Umbilical cord (tissue), 2 donors: ENCODE measurements around the gene SEC14L6. TPM values are rescaled to one million over a fixed set of nuclear protein-coding genes. Genes with fewer than 3 reads are reported as not detected.

Experiments used
- DNase-seq: peaks from one replicate; pipeline ENCODE4 v3.0.0-alpha.2; 2015; ENCODE audit warnings: low spot score
- total RNA-seq: library from RNA; depleted of rRNA; stranded (reverse); fragments of >200 nt; gene quantifications from one replicate; pipeline ENCODE4 v1.2.3, GENCODE V29; 2014; ENCODE audit warnings: low replicate concordance; ENCODE audit not compliant: insufficient read depth

Gene SEC14L6
- total RNA-seq, 1 donor from 2014 or later: 2.4 TPM

DNA sequence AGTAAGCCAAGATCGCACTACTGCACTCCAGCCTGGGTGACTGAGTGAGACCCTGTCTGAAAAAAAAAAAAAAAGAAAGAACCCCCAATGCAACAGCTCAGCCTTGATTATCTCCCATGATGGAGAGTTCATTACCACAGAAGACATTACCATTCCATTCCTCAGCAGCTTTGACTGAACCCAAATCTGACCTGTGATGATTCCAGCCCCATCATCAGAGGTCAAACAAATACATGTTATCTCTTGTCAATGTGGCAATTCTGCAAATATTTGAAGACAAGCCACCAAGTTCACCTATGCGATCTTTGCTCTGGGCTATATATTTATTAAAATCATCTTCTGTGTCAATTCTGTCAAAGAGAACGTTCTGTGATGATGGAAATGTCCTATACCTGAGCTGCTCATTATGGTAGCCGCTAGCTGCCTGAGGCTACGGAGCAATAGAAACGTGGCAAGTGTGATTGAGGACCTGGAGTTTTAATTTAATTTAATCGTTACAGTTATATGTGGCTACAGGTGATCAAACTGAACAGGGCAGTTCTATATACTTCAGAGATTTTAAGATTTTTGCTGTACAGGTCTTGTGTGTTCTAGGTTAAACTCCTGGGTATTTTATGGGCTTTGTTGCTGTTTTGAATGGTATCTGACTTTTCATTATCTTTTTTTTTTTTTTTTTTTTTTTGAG is 48.9 kb downstream of the SEC14L6 start:
- DNase-seq: no peak

GRCh38 chr22:30495041-30495784 is 51.3 kb downstream of the SEC14L6 start:
- DNase-seq: no peak

- no peak for DNase-seq
Measured at GRCh38 chr22:30492144-30492543, 54.4 kb downstream of the SEC14L6 start.

DNA sequence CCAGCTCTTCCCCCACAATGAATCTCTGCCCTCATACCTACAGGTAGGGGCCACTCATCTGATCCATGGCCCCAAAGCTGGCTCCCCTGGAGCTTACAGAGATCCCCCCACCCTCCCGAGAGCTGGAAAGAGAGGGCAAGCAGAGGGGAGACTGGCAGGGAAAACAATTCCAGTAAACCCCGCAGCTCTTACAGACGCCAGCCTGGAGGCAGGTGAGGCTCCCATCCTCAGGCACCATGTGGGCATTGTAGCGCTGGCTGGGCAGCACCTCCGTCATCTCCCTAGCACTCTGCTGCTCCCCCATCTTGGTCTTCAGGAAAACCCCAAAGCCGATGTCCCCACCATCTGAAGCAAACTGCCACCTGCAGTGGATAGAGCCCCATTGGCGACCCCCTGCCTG is 55.2 kb downstream of the SEC14L6 start:
- DNase-seq: no peak

- DNase-seq: no peak
Measured at GRCh38 chr22:30490399-30490798, 56.1 kb downstream of the SEC14L6 start.

DNA sequence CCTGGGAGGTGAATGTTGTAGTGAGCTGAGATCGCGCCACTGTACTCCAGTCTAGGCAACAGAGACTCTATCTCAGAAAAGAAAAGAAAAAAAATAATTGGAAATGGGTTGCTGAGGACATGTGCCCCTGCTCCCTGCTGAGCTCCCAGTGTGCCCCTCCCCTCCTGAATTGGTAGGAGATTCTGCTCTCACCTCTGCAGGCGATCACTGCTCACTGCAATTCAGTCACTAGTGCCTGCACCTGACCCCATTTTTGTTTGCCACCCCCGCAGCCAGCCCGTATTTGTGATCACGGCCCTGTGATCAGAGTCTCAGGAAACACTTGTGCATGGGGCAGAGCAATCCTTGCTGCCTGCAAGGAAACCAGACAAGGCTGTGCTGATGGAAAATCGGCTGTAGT is 58.4 kb downstream of the SEC14L6 start:
- no peak for DNase-seq

DNA sequence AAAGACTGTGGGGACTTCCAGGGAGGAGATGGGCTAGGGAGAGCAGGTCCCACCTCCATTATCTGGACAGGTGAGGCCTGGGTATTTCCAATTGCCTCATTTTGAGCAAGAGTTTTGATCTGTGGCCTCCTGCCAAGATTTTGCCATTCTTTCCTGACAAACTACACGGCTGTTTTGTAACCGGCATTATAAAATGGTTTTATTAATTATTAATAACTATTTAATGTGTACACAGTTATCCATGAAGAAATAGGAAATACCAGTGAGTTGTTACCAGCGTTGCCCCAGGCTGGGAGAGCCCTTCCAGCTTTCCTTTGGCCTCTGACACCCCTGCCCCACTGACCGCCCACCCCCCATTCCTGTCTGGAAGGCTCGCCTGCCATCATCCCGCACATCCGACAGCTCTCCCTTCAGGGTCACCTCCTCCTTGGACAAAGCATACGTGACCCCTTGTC is 59.9 kb downstream of the SEC14L6 start:
- no peak for DNase-seq

- DNase-seq: no peak
Measured at GRCh38 chr22:30486118-30486517, 60.4 kb downstream of the SEC14L6 start.

DNA sequence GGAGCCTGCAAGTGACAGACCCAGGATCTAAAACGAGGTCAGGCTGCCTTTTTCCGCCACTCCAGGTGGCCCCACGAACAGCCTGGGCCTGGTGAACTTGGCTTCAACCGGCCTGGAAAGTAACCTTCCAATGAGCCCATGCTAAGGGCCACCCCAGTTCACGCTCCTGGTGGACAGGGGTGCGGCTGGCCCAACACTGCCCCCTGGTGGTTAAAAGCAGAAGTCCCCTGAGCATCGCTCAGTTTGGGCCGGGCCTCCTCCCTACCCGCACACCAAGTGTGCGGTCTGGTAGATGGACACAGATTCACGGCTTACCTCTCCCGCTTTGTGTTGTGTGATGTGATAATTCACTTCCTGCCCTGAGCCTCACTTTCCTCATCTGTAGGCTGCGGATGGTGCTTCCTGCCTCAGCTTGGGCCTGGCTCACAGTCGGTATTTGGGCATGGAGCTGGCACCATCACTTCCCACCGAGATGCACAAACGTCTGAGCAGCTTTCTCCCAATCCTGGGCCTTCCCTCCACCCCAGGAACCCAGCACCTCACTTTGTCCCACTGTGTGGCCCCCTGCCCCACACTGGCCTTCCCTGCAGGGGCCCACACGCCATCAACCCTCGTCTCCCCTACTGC is 61.1 kb downstream of the SEC14L6 start:
- DNase-seq: peak; percentile 38

GRCh38 chr22:30483169-30483568 is 63.4 kb downstream of the SEC14L6 start:
- DNase-seq: no peak

- DNase-seq: no peak
Measured at GRCh38 chr22:30481711-30482110, 64.8 kb downstream of the SEC14L6 start.

DNA sequence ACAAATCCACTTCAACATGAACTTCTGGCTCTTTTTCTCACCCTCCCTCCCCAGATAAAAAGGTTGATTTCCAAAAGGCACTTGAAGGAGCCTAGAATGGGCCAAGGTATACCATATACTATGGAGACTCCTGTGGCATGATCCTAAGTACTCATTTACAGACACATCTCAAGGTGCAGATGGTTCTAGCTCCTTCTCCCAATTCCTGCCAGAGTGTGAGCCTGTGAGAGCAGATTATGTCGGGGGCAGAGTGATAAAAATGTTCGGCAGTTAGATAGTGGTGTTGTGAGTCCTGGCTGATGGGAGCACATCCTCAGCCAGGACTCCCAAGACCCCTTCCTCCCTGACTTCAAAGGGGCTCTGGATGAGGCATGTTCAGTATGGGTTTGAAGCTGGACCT is 66.6 kb downstream of the SEC14L6 start:
- no peak for DNase-seq

GRCh38 chr22:30474683-30475424 is 71.7 kb downstream of the SEC14L6 start:
- DNase-seq: no peak

DNA sequence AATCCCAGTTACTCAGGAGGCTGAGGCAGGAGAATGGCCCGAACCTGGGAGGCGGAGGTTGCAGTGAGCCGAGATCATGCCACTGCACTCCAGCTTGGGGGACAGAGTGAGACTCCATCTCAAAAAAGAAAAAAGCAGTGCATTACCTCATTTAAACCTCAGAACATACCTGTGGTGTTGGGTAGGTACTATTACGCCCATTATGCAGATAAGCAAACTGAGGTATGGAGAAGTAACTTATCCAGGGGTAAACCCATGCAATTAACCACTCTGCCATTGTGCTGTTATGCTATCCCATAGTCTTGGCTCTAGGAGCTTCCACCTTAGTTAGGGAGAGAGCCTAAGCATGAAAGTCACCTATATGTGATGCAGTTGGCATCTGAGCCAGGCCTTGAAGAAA is 72.4 kb downstream of the SEC14L6 start:
- no peak for DNase-seq

GRCh38 chr22:30472994-30473720 is 73.4 kb downstream of the SEC14L6 start:
- no peak for DNase-seq

Other genes starting within 250 kb of the SEC14L6 start
- 40.0 TPM for gene TBC1D10A, start 219.8 kb downstream of the SEC14L6 start, total RNA-seq
- 27.7 TPM for gene SF3A1, start 189.8 kb downstream of the SEC14L6 start, total RNA-seq
- gene CCDC157, start 189.7 kb downstream of the SEC14L6 start, total RNA-seq: 1.7 TPM
- 30.1 TPM for gene RNF215, start 159.3 kb downstream of the SEC14L6 start, total RNA-seq
- 0.48 TPM for gene SEC14L2, start 149.7 kb downstream of the SEC14L6 start, total RNA-seq
- gene MTFP1, start 121.0 kb downstream of the SEC14L6 start, total RNA-seq: 7.9 TPM
- gene SEC14L3, start 74.7 kb downstream of the SEC14L6 start, total RNA-seq: 2.9 TPM
- not detected for gene SEC14L4, start 41.0 kb downstream of the SEC14L6 start, total RNA-seq
- not detected for gene GAL3ST1, start 27.9 kb upstream of the SEC14L6 start, total RNA-seq
- 43.1 TPM for gene PES1, start 45.2 kb upstream of the SEC14L6 start, total RNA-seq
- gene TCN2, start 60.4 kb upstream of the SEC14L6 start, total RNA-seq: 3.1 TPM
- gene SLC35E4, start 89.0 kb upstream of the SEC14L6 start, total RNA-seq: 1.2 TPM
- gene DUSP18, start 121.1 kb upstream of the SEC14L6 start, total RNA-seq: 9.1 TPM
- 16.9 TPM for gene OSBP2, start 148.1 kb upstream of the SEC14L6 start, total RNA-seq